ENCODE results near the gene HSD17B12.

DNA sequence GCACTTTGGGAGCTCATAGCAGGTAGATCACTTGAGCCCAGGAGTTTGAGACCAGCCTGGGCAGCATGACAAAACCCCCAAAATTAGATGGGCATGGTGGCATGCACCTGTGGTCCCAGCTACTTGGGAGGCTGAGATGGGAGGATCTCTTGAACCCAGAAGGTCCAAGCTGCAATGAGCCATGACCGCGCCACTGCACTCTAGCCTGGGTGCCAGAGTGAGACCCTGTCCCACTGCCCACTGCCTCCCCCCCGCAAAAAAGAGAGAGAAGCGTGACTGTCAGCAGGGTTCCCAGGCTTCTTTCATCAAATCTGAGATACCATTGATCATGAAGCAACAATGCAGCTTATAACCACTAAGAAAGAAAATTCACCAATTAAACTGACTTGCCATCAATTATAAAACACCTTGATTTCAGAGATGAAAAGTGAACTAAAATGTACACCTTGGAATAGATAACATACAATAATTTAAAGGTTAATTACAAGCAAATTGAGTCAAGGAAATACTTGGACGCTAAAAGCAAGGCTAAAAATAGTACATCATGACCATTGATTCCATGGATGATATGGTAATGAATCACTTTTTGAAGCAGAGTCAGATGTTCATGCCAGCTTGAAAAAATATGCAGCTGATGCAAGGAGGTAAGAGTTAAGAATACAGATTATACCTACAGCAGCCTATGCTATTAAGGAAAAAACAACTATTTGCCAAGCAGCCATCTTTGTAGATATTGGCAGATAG is 109.3 kb downstream of the HSD17B12 start:
- TF ChIP-seq, protein P1, sequence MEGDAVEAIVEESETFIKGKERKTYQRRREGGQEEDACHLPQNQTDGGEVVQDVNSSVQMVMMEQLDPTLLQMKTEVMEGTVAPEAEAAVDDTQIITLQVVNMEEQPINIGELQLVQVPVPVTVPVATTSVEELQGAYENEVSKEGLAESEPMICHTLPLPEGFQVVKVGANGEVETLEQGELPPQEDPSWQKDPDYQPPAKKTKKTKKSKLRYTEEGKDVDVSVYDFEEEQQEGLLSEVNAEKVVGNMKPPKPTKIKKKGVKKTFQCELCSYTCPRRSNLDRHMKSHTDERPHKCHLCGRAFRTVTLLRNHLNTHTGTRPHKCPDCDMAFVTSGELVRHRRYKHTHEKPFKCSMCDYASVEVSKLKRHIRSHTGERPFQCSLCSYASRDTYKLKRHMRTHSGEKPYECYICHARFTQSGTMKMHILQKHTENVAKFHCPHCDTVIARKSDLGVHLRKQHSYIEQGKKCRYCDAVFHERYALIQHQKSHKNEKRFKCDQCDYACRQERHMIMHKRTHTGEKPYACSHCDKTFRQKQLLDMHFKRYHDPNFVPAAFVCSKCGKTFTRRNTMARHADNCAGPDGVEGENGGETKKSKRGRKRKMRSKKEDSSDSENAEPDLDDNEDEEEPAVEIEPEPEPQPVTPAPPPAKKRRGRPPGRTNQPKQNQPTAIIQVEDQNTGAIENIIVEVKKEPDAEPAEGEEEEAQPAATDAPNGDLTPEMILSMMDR (IDR thresholded peaks at IDR 0.05; ENCODE audit: control extremely low read depth in 1 of 3, insufficient read depth in 1 of 3, low read depth in 1 of 3, low read length in 3 of 3): no peak
- TF ChIP-seq PHF8 (conservative IDR thresholded peaks at IDR 0.05; ENCODE audit: low read depth, low read length) (no peak), POLR2A (IDR thresholded peaks at IDR 0.05; ENCODE audit: control extremely low read depth in 1 of 2, low read depth in 2 of 2, low read length in 2 of 2) (no peak), EZH2 (IDR thresholded peaks at IDR 0.05; ENCODE audit: low read depth, low read length, severe bottlenecking) (no peak), GABPA (IDR thresholded peaks at IDR 0.05; ENCODE audit: borderline replicate concordance, insufficient read depth, low read length) (no peak), ASH2L (IDR thresholded peaks at IDR 0.05; ENCODE audit: low read length) (no peak), JUN (IDR thresholded peaks at IDR 0.05; ENCODE audit: low read depth, low read length) (no peak), SRF (IDR thresholded peaks at IDR 0.05; ENCODE audit: low read depth, low read length) (no peak), CHD2 (IDR thresholded peaks at IDR 0.05; ENCODE audit: low read length) (no peak), POLR2AphosphoS5 (IDR thresholded peaks at IDR 0.05; ENCODE audit: low read depth, low read length) (no peak)
- TF ChIP-seq, protein P2, sequence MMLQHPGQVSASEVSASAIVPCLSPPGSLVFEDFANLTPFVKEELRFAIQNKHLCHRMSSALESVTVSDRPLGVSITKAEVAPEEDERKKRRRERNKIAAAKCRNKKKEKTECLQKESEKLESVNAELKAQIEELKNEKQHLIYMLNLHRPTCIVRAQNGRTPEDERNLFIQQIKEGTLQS (IDR thresholded peaks at IDR 0.05; ENCODE audit: insufficient read depth, low read depth, low read length): no peak
- TF ChIP-seq, protein P3, sequence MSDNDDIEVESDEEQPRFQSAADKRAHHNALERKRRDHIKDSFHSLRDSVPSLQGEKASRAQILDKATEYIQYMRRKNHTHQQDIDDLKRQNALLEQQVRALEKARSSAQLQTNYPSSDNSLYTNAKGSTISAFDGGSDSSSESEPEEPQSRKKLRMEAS (IDR thresholded peaks at IDR 0.05): no peak

All from H1 (cell line).